Right renal cortex interstitium (tissue), 3 donors: ENCODE results near the gene TMEM170B. TPM values are rescaled to one million over a fixed set of nuclear protein-coding genes. Genes with fewer than 3 reads are reported as not detected.
A peak's percentile ranks its signal among the peaks of the same experiment; 100 is the strongest.
"Not testable (repeated sequence)": the region's sequence is repeated elsewhere in the genome, so short reads cannot be mapped to it uniquely, and the experiment has no call there.

Source experiments
- DNase-seq, 3 donors: peaks; one replicate each; pipeline ENCODE4 v3.0.0-alpha.2; 2013; ENCODE audit warnings: low read depth in 3 of 3, low spot score in 2 of 3
- polyA plus RNA-seq, 3 donors: library from polyadenylated mRNA; unstranded; fragments of 120-200 nt; gene quantifications; one replicate each; pipeline ENCODE4 v1.2.1, GENCODE V29; 2013; ENCODE audit not compliant: insufficient read length in 3 of 3

Gene TMEM170B
- polyA plus RNA-seq, 3 donors = 8.8 to 9.2 (median 9.1) TPM

DNA sequence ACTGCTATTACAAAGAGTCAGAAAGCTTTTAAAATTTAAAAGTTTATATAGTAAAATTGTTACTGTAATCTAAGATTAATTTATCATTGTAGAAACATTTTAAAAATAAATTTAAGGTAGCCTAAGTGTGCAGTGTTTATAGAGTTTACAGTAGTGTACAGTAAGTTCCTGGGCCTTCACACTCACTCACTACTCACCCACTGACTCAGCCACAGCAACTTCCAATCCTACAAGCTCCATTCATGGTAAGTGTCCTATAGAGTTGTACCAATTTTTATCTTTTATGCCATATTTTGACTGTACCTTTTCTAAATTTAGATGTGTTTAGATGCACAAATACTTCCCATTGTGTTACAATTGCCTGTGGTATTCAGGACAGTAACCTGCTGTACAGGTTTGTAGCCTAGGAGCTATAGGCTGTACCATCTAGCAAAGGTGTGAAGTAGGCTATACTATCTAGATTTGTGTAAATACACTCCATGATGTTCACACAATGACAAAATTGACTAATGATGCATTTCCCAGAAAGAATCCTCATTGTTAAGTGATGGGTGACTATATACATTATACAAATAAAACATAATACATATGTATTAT is 10.2 kb upstream of the TMEM170B start:
- no peak for DNase-seq

DNA sequence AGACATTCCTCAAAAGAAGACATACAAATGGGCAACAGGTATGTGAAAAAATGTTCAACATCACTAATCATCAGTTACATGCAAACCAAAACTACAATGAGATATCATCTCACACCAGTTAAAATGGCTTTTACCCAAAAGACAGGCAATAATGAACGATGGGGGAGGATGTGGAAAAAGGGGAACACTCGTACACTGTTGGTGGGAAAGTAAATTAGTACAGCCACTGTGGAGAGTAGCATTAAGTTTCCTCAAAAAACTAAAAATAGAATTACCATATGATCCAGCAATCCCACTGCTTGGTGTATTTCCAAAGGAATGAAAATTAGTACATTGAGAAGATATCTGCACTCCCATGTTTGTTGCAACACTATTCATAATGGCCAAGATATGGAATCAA is 8.6 kb upstream of the TMEM170B start:
- no peak for DNase-seq

DNA sequence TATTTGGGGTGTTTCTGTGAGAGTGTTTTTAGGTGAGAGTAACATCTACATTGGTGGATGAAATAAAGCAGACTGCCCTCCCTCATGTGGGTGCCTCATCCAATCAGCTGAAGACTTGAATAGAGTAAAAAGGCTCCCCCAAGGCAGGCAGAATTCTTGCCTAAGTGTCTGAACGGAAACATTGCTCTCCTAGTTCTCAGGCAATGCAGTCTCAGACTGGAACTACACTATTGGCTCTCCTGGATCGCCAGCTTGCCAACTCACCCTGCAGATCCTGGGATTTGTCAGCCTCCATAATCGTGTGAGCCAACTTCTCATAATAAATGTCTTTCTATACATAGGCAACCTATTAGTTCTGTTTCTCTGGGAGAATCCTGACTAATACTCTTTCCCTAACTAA is 5.5 kb upstream of the TMEM170B start:
- no peak for DNase-seq

DNA sequence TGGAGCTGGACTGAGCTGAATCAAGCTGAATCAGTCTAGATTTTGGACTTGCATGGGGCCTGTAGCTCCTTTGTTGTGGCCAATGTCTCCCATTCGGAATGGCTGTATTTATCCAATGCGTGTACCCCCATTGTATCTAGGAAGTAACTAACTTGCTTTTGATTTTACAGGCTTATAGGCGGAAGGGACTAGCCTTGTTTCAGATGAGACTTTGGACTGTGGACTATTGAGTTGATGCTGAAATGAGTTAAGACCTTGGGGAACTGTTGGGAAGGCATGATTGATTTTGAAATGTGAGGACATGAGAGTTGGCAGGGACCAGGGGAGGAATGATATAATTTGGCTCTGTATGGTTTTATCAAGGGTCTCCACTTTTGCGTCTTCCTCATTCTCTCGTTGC is 3.0 kb upstream of the TMEM170B start:
- DNase-seq = no peak

DNA sequence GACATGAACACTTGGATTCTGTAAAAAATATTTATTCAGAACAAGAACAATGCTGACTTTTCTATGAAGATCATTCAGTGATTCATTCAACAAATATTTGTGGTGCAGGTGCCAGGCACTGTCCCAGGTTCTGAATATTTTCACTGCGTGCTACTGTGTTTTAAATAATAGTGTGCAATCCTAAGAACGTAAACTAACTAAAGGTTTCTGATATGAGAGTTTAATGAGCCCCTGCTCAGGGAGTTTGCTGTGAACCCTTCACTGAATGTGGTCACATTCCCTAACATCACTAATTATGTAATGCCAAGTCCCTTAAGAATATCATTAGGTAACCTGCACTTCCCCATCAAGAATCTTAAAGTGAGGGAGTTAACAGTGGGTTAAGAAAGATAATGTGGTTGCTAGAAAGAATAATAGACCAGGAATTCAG is 1.7 kb upstream of the TMEM170B start:
- DNase-seq = no peak

DNA sequence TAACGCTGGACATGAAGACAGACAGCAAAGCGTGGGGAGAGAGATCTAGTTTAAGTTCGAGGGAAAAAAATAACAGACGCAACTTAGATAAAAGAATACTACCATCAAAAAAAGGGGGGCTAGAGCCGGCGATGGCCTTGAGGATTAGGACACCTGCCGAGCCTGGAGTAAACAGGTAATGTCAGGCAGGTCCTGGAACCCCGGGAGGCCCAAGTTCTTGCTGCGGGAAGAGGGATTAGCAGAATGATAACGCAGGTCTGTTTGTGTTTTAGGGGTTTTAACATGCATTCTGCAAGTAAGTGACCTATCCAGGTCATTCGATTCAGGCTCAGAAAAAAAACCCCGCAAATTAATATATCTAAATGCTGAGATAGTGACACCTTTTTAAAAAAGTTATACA is 754 bp upstream of the TMEM170B start:
- DNase-seq = no peak

DNA sequence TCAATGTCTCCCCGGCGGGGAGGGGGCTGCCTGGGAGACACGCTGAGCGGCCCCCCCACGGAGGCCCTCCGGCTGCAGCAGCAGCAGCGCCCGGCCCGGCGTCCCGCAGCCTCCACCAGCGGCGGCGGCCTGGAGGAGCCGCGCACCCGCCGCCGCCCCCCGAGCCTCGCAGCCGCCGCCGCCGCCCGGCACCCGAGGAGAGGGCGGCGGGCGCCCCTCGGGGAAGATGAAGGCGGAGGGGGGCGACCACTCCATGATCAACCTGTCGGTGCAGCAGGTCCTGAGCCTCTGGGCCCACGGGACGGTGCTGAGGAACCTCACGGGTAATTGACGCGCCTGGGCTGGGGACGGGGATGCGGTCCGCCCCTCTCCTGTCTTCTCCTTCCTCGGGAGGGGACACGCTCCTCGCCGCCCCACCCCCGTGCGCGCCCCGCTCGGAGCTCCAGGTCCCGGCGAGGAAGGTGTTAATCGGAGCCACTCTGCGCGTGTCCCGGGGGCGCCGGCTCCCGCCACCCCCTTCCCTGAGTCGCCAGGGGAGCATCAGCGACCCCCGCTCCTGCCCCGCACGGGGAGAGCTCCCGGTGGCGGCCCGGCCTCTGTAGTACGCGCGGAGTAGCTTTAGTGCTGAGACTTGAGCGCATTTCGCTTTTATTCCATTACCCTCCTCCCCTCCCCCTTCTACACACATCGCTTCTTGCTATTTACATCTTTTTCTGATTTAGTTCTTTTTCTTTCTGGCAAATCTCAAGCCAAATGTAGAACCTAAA is 686 bp downstream of the TMEM170B start:
- DNase-seq = no peak

DNA sequence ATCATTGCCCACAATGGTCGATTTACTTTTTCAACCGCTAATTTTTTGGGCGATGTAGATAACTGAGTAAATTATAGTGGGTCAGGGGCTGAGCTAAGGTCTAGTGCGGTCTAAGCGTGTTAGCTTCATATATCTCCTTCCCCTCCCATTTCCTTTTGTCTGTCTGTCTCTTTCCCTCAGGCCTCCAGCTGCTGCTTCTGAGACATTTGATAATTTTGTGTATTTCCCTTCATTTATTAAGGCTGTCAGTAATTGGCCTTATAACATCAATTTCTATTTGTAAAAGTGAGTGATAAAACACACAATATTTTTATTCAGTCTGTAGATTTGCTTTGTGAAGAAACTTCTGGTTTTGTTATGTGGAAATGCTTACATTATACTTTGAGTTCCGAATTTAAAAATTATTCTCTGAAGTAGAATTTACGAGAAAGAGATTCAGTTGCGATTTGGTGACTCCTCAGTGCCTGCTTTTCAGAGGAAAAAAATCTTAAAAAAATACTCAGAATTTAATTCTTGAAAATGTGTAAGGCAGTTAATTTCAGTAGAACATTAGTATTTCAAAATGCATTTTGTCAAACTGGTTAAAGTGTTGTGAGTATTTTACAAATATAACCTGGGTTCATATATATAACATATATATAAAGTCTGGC is 1.4 kb downstream of the TMEM170B start:
- no peak for DNase-seq

DNA sequence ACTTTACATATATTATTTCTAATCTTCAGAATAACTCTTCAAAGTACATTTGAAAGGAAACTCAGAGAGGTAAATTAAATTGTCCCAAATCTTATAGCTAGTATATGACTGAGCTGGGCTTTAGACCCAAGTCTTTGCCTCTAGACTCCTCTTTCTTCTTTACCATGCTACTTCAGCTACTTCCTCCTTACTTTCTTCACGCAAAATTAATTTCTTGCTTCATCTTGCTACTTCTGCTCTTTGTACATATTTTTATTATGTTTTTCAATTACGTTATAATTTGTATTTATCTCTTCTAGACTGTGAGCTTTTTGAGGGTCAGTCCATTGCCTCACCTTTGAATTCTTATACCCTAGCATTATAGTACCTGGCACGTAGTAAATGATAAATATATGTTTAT is 5.3 kb downstream of the TMEM170B start:
- no peak for DNase-seq

DNA sequence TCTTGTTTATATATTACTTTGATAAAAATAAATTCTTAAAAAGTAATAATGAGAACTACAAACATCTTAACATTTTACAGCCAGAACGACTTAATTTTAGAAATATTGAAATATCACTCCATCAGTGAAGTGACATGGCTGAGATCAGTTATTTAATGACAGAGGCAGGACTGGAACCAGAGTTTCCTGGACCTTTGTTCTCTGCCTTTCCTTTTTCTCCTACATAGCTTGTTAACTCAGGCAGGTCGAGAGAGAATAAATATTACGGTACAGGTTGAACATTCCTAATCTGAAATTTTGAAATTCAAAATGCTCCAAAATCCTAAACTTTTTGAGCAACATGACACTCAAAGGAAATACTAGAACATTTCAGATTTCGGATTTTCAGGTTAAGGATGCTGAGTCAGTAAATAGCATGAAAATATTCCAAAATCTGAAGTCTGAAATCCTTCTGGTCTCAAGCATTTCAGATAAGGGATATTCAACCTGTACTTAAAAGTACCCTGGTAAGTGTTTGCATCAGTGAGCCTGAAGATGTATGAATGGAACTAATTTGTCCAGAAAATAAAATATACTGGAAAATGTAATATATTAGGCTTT is 6.5 kb downstream of the TMEM170B start:
- no peak for DNase-seq

DNA sequence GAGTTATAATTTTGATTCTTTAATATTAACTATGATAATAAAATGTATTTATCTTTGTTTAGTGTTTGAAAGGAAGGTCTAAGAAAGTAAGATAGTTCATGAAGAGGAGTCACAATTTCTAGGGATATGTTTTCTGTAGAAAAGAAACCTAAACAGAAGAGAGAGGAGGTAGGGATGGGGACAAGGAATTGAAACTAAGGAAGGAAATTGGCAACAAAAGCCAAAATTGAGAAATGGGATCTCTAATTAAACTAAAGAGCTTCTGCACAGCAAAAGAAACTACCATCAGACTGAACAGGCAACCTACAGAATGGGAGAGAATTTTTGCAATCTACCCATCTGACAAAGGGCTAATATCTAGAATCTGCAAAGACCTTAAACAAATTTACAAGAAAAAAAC is 10.3 kb downstream of the TMEM170B start:
- not testable (repeated sequence) for DNase-seq

DNA sequence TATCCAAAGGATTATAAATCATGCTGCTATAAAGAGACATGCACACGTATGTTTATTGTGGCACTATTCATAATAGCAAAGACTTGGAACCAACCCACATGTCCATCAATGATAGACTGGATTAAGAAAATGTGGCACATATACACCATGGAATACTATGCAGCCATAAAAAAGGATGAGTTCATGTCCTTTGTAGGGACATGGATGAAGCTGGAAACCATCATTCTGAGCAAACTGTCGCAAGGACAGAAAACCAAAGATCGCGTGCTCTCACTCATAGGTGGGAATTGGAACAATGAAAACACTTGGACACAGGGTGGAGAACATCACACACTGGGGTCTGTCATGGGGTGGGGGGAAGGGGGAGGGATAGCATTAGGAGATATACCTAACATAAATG is 11.0 kb downstream of the TMEM170B start:
- not testable (repeated sequence) for DNase-seq

DNA sequence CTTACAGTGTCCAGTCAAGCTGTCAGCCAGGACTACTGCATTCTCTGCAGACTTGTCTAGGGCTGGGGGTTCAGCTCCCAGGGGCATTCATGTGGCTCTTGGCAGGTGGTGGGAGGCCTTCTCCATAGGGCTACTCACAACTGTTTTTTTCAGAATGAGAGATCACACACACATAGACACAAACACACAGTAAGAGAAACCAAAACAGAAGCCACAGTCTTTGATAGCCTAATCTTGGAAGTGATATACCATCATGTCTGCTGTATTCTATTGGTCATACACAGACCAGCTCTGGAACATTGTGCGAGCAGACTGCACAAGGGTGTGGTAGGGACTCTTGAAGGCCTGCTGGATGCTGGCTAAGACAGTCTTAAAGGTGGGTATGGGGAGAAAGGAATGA is 13.5 kb downstream of the TMEM170B start:
- DNase-seq = no peak

DNA sequence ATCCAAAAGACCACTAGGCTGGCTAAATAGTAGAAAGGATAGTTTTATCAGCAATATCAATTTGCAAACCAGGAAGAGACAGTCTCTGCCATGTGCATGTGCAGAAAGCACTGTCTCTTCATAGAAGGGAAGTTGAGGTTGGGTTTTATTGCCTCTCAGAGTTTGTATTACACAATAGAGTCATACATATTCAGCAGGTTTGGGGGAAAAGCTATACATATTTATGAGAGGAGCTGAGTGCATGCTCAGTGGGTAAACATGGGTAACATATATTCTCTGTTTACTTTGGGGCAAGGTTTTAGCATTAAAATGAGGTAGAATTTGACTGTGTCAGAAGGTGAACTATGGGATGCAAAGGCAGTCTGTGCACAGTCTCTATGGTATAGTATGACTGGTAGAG is 14.9 kb downstream of the TMEM170B start:
- DNase-seq = no peak

DNA sequence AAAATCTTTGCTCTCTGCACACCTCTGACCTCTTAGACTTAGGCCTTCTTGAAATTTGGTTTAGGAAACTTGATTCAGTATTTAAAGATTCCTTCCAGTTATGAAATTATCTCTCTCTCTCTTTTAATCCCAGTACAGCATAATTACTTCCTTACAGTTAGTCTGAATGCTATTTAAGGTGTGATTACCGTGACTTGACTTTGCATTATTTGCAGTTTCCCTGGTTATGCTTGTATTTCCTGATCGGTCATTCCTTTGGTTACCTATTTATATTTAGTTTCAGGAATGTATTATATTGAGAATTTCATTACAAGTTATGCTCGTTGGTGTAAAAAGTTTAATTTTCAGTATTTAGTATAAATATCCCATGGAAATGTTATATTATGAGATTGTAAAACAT is 16.3 kb downstream of the TMEM170B start:
- no peak for DNase-seq

DNA sequence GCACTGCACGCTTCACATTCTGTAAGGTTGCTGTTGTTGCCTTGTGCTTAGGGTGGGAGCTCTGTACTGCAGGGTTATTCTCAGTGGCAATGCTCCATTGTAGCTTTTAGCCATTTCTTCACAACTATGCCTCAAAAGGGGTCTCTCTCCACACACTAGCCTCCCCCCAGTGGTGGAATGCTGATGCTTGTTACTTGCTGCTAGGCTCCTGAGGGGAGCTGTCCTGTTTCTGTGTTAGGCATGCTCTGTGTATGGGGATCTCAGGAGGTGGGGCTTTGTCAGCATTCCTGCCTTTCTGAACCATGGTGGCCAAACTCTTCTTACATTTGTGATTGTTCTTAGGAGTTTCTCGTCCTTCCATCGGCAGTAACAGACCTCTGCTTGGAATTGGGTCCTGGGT is 18.8 kb downstream of the TMEM170B start:
- no peak for DNase-seq

DNA sequence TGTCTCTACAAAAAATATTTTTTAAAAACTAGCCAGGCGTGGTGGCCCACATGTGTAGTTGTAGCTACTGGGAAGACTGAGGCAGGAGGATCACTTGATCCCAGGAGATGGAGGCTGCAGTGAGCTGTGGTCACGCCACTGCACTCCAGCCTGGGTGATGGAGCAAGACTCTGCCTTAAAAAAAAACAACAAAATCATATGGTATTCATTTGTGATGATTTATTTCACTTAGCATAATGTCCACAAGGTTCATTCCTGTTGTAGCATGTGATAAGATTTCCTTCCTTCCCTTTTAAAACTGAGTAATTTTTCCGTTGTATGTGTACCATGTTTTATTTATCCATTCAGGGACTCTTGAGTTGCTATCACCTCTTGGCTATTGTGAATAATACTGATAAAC is 26.2 kb downstream of the TMEM170B start:
- no peak for DNase-seq

DNA sequence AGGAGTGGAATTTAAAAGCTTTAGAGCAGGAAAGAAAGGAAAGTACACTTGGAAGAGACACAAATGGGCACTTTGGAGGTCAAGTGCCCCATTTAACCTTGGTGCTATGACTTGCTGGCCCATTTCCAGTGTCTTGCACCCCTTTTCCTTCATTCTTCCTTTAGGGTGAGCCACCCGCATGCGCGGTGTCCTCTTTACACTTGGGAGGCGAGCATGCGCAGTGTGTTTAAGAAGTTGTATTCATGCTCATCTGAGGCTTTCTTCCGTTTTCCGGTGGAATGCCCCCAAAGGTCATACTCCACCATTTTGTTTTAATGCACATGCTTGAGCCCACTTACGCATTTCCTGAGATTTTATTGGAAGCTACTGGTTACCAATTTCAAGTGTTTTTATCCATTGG is 29.1 kb downstream of the TMEM170B start:
- DNase-seq = no peak

DNA sequence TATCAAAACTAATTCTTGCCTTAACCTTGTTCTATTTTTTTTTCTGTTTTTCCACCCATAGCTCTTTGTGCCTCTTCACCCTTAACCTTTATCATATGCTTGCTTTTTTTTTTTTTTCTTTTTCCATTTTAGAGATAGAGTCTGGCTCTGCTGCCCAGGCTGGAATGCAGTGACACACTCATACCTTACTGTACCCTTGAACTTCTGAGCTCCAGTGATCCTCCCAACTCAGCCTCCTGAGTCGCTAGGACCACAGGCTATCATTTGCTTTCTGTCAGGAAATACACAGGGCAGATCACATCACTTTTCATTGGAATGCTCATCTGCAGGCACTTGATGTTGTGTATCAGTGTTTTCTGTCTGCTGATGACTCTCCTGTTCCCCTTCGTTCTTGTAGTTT is 33.5 kb downstream of the TMEM170B start:
- DNase-seq = no peak

DNA sequence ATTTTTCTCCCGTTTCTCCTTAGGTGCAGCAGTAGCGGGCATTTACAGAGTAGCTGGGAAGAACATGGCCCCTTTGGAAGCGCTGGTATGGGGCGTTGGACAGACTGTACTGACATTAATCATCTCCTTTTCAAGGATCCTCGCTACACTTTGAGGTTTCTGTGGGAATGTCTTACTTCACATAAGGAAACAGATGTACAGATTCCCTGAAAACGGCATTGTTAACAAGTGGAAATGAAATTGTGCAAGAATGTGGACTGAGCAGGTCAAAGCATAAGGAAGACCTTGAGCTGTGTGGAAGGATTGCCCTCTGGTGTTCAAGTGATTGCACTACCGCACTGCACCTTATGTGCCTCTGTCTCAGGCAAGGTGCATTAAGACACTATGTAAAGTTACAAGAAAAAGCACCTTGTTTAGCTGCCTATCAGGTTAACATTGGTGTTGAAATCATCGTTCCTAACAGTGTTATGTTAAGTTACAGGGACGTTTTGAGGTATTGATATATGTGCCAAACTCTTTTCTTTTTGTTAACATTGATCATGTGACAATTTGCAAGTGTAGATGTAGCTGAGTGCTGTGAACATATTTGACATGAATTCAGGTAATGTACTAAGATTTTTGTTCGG is 38.0 kb downstream of the TMEM170B start:
- peak in 2 of 3 donors; percentile 44 to 47 for DNase-seq

DNA sequence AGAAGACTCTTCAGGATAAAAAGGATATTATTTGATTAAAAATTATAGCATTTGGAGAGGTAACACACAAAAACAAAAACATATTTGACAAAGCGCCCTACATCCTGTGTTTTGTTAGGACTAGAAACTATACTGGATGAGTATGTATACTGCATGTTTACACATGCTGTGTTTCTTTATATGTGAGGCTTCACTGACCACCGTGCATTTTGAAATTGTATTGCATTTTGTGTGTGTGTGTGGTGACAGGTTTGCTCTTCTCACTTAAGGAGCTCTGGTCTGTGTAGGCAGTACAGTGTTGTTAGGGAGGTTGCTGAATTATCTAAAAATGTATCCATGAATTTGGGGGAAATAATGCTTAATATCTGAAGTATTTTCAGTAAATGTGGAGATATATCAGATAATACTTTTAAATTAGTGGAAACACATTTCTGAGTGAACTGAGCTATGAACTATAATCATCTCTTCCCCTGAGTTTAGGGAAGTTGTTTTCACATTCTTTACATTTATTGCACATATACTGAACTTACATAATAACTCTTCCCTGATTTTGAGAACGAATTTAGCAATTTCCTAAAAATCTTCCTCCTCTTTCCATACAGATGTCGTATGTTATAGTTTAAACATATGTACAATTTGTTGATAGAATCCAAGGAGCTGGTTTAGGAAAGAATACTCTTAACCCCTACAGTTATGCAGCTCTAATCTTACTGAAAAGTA is 43.3 kb downstream of the TMEM170B start:
- no peak for DNase-seq
